ENCODE measurements around the gene CELSR1.

DNA sequence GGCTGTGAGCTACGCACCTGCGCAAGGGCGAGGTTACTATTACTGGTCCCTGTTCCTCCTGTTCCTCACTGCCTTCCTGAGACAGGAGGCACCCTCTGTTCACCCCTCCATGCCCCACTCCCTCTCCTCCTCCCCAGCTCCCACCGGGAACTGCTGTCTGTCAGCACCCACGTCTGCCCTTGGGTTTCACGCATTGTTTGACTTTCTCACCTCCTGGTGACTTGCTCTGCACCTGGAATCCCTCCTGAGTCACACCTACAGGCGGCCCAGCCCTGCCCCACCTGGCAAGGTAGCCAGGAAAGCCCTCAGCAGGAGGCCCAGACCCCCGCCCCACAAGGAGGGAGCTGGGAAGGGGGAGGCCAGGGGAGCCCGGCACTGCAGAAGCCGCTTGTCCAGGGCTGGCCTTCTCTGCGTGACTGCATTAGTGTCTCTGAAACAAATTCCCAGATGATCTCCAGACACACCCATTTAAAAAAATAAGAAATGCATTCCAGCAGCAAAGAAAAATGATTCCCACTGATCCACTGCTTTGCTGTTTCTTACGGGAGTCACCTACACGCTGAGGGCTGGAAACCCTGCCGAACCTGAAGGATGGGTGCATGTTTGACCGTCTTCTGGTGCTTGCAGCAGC, 86.4 kb downstream of the CELSR1 start:
- TF ChIP-seq, protein P1, sequence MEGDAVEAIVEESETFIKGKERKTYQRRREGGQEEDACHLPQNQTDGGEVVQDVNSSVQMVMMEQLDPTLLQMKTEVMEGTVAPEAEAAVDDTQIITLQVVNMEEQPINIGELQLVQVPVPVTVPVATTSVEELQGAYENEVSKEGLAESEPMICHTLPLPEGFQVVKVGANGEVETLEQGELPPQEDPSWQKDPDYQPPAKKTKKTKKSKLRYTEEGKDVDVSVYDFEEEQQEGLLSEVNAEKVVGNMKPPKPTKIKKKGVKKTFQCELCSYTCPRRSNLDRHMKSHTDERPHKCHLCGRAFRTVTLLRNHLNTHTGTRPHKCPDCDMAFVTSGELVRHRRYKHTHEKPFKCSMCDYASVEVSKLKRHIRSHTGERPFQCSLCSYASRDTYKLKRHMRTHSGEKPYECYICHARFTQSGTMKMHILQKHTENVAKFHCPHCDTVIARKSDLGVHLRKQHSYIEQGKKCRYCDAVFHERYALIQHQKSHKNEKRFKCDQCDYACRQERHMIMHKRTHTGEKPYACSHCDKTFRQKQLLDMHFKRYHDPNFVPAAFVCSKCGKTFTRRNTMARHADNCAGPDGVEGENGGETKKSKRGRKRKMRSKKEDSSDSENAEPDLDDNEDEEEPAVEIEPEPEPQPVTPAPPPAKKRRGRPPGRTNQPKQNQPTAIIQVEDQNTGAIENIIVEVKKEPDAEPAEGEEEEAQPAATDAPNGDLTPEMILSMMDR (IDR thresholded peaks at IDR 0.05) = no peak
- no peak for TF ChIP-seq POLR2A (IDR thresholded peaks at IDR 0.05)
- TF ChIP-seq POLR2AphosphoS5 (IDR thresholded peaks at IDR 0.05; ENCODE audit: insufficient read depth in 1 of 2, low read depth in 1 of 2) = peak in 1 of 2 donors; percentile 17

Measured in vagina (tissue), 2 donors.